Peyer's patch (tissue), 4 donors: ENCODE data around the gene GPR75.
"Not testable (repeated sequence)": the region's sequence is repeated elsewhere in the genome, so short reads cannot be mapped to it uniquely, and the experiment has no call there.

ENCODE experiments used
- POLR2A ChIP-seq, 2 donors: fragments of 450-650 bp; IDR thresholded peaks; one replicate each; pipeline ENCODE4 v1.5.1; 2017; ENCODE audit warnings: antibody characterized with exemption in 2 of 2, mild to moderate bottlenecking in 2 of 2, moderate library complexity in 2 of 2
- TF ChIP-seq, protein P1 (sequence below), 6 experiments: fragments of 450-650 bp in 4 of 6; fragments of 200-600 bp in 2 of 6; sonication (generic) in 1 of 6; IDR thresholded peaks; one replicate each; pipeline ENCODE4 v1.5.1; 2017 to 2019; ENCODE audit warnings: antibody characterized with exemption in 6 of 6, mild to moderate bottlenecking in 3 of 6, moderate library complexity in 1 of 6

DNA sequence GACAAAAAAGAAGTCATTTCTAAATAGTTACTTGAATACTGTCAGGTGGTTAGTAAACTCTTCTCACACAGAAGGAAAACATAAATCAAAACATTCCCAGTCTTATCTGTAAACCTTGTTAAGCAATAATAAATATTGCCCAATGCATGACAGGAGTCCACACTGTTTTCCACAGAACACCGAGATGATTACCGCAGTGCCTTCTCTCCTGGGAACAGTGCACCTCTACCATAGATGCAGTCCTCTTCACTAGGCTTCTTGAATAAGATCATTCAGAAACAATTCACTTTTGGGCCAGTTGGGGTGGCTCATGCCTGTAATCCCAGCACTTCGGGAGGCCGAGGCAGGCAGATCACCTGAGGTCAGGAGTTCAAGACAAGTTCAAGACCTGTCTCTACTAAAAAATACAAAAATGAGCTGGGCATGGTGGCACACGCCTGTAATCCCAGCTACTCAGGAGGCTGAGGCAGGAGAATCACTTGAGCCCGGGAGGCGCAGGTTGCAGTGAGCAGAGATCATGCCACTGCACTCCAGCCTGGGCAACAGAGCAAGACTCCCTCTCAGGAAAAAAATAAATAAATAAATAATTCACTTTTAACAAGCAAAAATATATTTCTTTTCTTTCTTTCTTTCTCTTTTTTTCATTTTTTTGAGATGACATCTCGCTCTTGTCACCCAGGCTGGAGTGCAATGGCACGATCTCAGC is 8.6 kb downstream of the GPR75 start:
- not testable (repeated sequence) for TF ChIP-seq POLR2A (IDR thresholded peaks at IDR 0.05)
- TF ChIP-seq, protein P1, sequence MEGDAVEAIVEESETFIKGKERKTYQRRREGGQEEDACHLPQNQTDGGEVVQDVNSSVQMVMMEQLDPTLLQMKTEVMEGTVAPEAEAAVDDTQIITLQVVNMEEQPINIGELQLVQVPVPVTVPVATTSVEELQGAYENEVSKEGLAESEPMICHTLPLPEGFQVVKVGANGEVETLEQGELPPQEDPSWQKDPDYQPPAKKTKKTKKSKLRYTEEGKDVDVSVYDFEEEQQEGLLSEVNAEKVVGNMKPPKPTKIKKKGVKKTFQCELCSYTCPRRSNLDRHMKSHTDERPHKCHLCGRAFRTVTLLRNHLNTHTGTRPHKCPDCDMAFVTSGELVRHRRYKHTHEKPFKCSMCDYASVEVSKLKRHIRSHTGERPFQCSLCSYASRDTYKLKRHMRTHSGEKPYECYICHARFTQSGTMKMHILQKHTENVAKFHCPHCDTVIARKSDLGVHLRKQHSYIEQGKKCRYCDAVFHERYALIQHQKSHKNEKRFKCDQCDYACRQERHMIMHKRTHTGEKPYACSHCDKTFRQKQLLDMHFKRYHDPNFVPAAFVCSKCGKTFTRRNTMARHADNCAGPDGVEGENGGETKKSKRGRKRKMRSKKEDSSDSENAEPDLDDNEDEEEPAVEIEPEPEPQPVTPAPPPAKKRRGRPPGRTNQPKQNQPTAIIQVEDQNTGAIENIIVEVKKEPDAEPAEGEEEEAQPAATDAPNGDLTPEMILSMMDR (IDR thresholded peaks at IDR 0.05): not testable (repeated sequence)
